Tibial nerve (tissue), 3 donors: ENCODE measurements around the gene ARHGEF26.

Experiments used
- CTCF ChIP-seq, 5 experiments: fragments of 200-600 bp in 3 of 5; fragments of 450-650 bp in 2 of 5; sonication (generic) in 3 of 5; IDR thresholded peaks; one replicate each; pipeline ENCODE4 v1.5.1; 2016 to 2019; ENCODE audit warnings: antibody characterized with exemption in 5 of 5, mild to moderate bottlenecking in 3 of 5, moderate library complexity in 2 of 5
- POLR2A ChIP-seq, 2 donors: fragments of 450-650 bp; IDR thresholded peaks; one replicate each; pipeline ENCODE4 v1.6.1; 2017; ENCODE audit warnings: antibody characterized with exemption in 2 of 2, mild to moderate bottlenecking in 2 of 2, moderate library complexity in 2 of 2

GRCh38 chr3:154135511-154136173 is 14.5 kb downstream of the ARHGEF26 start:
- TF ChIP-seq CTCF (IDR thresholded peaks at IDR 0.05) (no peak), POLR2A (IDR thresholded peaks at IDR 0.05) (no peak)
